Gastroesophageal sphincter (tissue), 3 donors: ENCODE measurements around the gene SLC5A9.

ENCODE experiments used
- POLR2A ChIP-seq, 2 donors: fragments of 450-650 bp; IDR thresholded peaks; one replicate each; pipeline ENCODE4 v1.6.1; 2017; ENCODE audit warnings: antibody characterized with exemption in 2 of 2, mild to moderate bottlenecking in 2 of 2, moderate library complexity in 1 of 2
- POLR2AphosphoS5 ChIP-seq: sonication (generic); formaldehyde crosslinking; IDR thresholded peaks from one replicate; pipeline ENCODE4 v1.6.1; 2017; ENCODE audit warnings: antibody characterized with exemption
- TF ChIP-seq, protein P1 (sequence below), 4 experiments: fragments of 200-600 bp in 2 of 4; fragments of 450-650 bp in 2 of 4; sonication (generic) in 1 of 4; IDR thresholded peaks; one replicate each; pipeline ENCODE4 v1.5.1; 2017 to 2019; ENCODE audit warnings: antibody characterized with exemption in 4 of 4, mild to moderate bottlenecking in 2 of 4, moderate library complexity in 2 of 4

DNA sequence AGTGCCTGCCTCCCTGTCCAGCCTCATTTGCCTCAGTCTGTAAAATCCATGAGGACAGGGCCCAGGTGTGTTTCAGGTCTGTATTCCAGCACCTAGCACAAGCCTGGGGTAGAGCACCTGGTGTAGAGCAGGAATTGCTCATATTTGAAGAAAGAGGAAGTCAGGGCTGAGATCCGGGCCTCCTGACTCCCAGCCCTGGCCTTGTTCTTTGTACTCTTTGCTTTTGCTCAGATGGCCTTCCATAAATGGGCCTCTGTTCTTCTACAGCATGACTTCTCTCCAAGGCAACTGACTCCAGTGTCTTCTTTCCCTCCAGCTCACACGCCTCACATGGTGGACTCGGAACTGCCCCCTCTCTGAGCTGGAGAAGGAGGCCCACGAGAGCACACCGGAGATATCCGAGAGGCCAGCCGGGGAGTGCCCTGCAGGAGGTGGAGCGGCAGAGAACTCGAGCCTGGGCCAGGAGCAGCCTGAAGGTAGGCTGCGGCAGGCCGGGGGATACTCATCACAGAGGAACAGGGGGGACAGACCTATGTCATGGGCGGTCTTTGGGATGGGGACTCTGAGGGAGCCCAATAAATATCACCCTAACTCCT is 19.7 kb downstream of the SLC5A9 start:
- TF ChIP-seq, protein P1, sequence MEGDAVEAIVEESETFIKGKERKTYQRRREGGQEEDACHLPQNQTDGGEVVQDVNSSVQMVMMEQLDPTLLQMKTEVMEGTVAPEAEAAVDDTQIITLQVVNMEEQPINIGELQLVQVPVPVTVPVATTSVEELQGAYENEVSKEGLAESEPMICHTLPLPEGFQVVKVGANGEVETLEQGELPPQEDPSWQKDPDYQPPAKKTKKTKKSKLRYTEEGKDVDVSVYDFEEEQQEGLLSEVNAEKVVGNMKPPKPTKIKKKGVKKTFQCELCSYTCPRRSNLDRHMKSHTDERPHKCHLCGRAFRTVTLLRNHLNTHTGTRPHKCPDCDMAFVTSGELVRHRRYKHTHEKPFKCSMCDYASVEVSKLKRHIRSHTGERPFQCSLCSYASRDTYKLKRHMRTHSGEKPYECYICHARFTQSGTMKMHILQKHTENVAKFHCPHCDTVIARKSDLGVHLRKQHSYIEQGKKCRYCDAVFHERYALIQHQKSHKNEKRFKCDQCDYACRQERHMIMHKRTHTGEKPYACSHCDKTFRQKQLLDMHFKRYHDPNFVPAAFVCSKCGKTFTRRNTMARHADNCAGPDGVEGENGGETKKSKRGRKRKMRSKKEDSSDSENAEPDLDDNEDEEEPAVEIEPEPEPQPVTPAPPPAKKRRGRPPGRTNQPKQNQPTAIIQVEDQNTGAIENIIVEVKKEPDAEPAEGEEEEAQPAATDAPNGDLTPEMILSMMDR (IDR thresholded peaks at IDR 0.05) = no peak
- TF ChIP-seq POLR2A (IDR thresholded peaks at IDR 0.05) (no peak), POLR2AphosphoS5 (no peak)
